Left ventricle myocardium inferior (tissue), 1 donor: ENCODE results near the gene C19orf67. TPM values are rescaled to one million over a fixed set of nuclear protein-coding genes. Genes with fewer than 3 reads are reported as not detected.
A peak's percentile ranks its signal among the peaks of the same experiment; 100 is the strongest.
"Not testable (repeated sequence)": the region's sequence is repeated elsewhere in the genome, so short reads cannot be mapped to it uniquely, and the experiment has no call there.

ENCODE experiments used
- DNase-seq: peaks from one replicate; pipeline ENCODE4 v3.0.0-alpha.2; 2020
- H3K27ac ChIP-seq: fragments of 200-600 bp; replicated peaks from 2 replicates; pipeline ENCODE4 v1.8.0; 2021
- H3K27me3 ChIP-seq: fragments of 200-600 bp; 2 replicates; pipeline ENCODE4 v1.8.0; 2021; ENCODE audit warnings: low read depth
- H3K36me3 ChIP-seq: fragments of 200-600 bp; 2 replicates; pipeline ENCODE4 v1.8.0; 2021
- H3K4me1 ChIP-seq: fragments of 200-600 bp; 2 replicates; pipeline ENCODE4 v1.8.0; 2021
- H3K4me3 ChIP-seq: fragments of 200-600 bp; 2 replicates; pipeline ENCODE4 v1.8.0; 2021; ENCODE audit warnings: mild to moderate bottlenecking, moderate library complexity
- H3K9me3 ChIP-seq: fragments of 200-600 bp; replicated peaks from 2 replicates; pipeline ENCODE4 v1.8.0; 2021
- CTCF ChIP-seq: fragments of 200-600 bp; IDR thresholded peaks from 2 replicates; pipeline ENCODE4 v1.8.0; 2021; ENCODE audit warnings: antibody characterized with exemption, mild to moderate bottlenecking, borderline replicate concordance
- intact Hi-C: fragments of 100-400 bp; cut with micrococcal nuclease; formaldehyde crosslinking; loops from one replicate; pipeline ENCODE4 v1.11.0; 2022
- total RNA-seq: library from RNA; stranded (reverse); fragmentation: NEBNext Ultra II Directional; extraction: Animal tissue kit (Norgen Biotek cat#: 25700); gene quantifications from one replicate; pipeline ENCODE4 v1.2.1, GENCODE V29; 2021
- donor health status: DM: no; HTN: yes; CAD: no; lungs with severe emphysema.

The C19orf67 gene
- total RNA-seq, 1 donor from 2014 or later: not detected

- Histone ChIP-seq H3K9me3 (no peaks in the 10 kb centered on the region), H3K4me1 (peaks cover 26% of the 10 kb centered on the region), H3K27ac (peak overlapping the region; percentile 65), H3K27me3 (no peaks in the 10 kb centered on the region), H3K36me3 (no peaks in the 10 kb centered on the region), H3K4me3 (no peak overlapping the region)
- intact Hi-C loops: no loop called here
- TF ChIP-seq CTCF: no peak
- no peak for DNase-seq
Observed at GRCh38 chr19:14035706-14036105, 49.9 kb downstream of the C19orf67 start.

- H3K9me3 ChIP-seq, H3K27me3 ChIP-seq, intact Hi-C loops, DNase-seq, H3K4me3 ChIP-seq, H3K36me3 ChIP-seq: not testable (repeated sequence)
- peak overlapping the region; percentile 65 for H3K27ac ChIP-seq
- H3K4me1 ChIP-seq: peaks cover 26% of the 10 kb centered on the region
Observed at GRCh38 chr19:14035159-14035558, 50.4 kb downstream of the C19orf67 start.

GRCh38 chr19:14033946-14034345, 51.6 kb downstream of the C19orf67 start:
- no peak for TF ChIP-seq CTCF
- no peak overlapping the region for H3K27ac ChIP-seq
- intact Hi-C loops: no loop called here
- H3K4me1 ChIP-seq: peaks cover 26% of the 10 kb centered on the region
- H3K36me3 ChIP-seq: no peaks in the 10 kb centered on the region
- H3K27me3 ChIP-seq: no peaks in the 10 kb centered on the region
- no peak for DNase-seq
- no peaks in the 10 kb centered on the region for H3K9me3 ChIP-seq
- H3K4me3 ChIP-seq: no peak overlapping the region

GRCh38 chr19:14031719-14032480, 53.7 kb downstream of the C19orf67 start, which contains the start of gene IL27RA:
IL27RA (plus strand) TSS chr19:14031762; CDS start chr19:14031873, 111 bp downstream.
- Histone ChIP-seq H3K36me3 (no peaks in the 10 kb centered on the region), H3K4me3 (peak within 1 kb of the TSS; percentile 86), H3K4me1 (peaks cover 23% of the 10 kb centered on the region), H3K9me3 (no peaks in the 10 kb centered on the region), H3K27ac (peak within 1 kb of the TSS; percentile 95), H3K27me3 (peaks cover 5% of the 10 kb centered on the region)
- intact Hi-C loops: no loop called here
- DNase-seq: peak; percentile 76
- TF ChIP-seq CTCF: peak; percentile 75

Other genes with a start within 250 kb of the C19orf67 start
- gene NANOS3, start 208.6 kb downstream of the C19orf67 start, total RNA-seq: 1.3 TPM
- 0.82 TPM for gene BRME1, start 179.7 kb downstream of the C19orf67 start, total RNA-seq
- 20.1 TPM for gene CC2D1A, start 179.6 kb downstream of the C19orf67 start, total RNA-seq
- gene PODNL1, start 147.4 kb downstream of the C19orf67 start, total RNA-seq: 1.9 TPM
- 17.0 TPM for gene DCAF15, start 133.3 kb downstream of the C19orf67 start, total RNA-seq
- gene RFX1, start 79.5 kb downstream of the C19orf67 start, total RNA-seq: 15.2 TPM
- not detected for gene RLN3, start 57.6 kb downstream of the C19orf67 start, total RNA-seq
- 4.0 TPM for gene IL27RA, start 54.0 kb downstream of the C19orf67 start, total RNA-seq
- 0.38 TPM for gene PALM3, start 23.7 kb downstream of the C19orf67 start, total RNA-seq
- 8.1 TPM for gene MISP3, start 13.0 kb downstream of the C19orf67 start, total RNA-seq
- gene SAMD1, start 5.0 kb upstream of the C19orf67 start, total RNA-seq: 46.7 TPM
- 465 TPM for gene PRKACA, start 32.0 kb upstream of the C19orf67 start, total RNA-seq
- 0.96 TPM for gene ASF1B, start 50.8 kb upstream of the C19orf67 start, total RNA-seq
- 16.1 TPM for gene ADGRL1, start 120.4 kb upstream of the C19orf67 start, total RNA-seq